Upper lobe of right lung (tissue), 1 donor: ENCODE measurements around the gene KRTAP11-1. TPM values are rescaled to one million over a fixed set of nuclear protein-coding genes. Genes with fewer than 3 reads are reported as not detected.

Experiments used
- ATAC-seq: fragments of 200-7000 bp; cut with Tn5 transposase; one replicate; pipeline ENCODE4 v1.9.1; 2020; ENCODE audit warnings: mild to moderate bottlenecking, moderate library complexity
- DNase-seq: peaks from one replicate; pipeline ENCODE4 v3.0.0-alpha.2; 2020
- H3K27ac ChIP-seq: fragments of 200-600 bp; one replicate; pipeline ENCODE4 v1.8.0; 2022
- H3K27me3 ChIP-seq: fragments of 200-600 bp; one replicate; pipeline ENCODE4 v1.8.0; 2022; ENCODE audit warnings: mild to moderate bottlenecking
- H3K36me3 ChIP-seq: fragments of 200-600 bp; one replicate; pipeline ENCODE4 v1.8.0; 2022
- H3K4me1 ChIP-seq: fragments of 200-600 bp; one replicate; pipeline ENCODE4 v1.8.0; 2022
- H3K4me3 ChIP-seq: fragments of 200-600 bp; one replicate; pipeline ENCODE4 v1.8.0; 2022; ENCODE audit warnings: mild to moderate bottlenecking
- H3K9me3 ChIP-seq: fragments of 200-600 bp; one replicate; pipeline ENCODE4 v1.8.0; 2022
- CTCF ChIP-seq: fragments of 200-600 bp; IDR thresholded peaks from one replicate; pipeline ENCODE4 v1.8.0; 2022; ENCODE audit warnings: antibody characterized with exemption
- intact Hi-C: fragments of 100-400 bp; cut with DNase I; formaldehyde crosslinking; loops from one replicate; pipeline ENCODE4 v1.11.0; 2022
- total RNA-seq: library from RNA; stranded (reverse); fragmentation: NEBNext Ultra II Directional; extraction: Animal tissue kit (Norgen Biotek cat#: 25700); gene quantifications from one replicate; pipeline ENCODE4 v1.2.1, GENCODE V29; 2021
- donor health status: DM: no; HTN: yes; CAD: no; lungs with severe emphysema.

KRTAP11-1 gene
- total RNA-seq, 1 donor from 2014 or later, result not detected

GRCh38 chr21:30882866-30883597 is 1.7 kb upstream of the KRTAP11-1 start:
- no peaks in the 10 kb centered on the region for H3K9me3 ChIP-seq
- H3K27ac ChIP-seq, result no peak overlapping the region
- no peaks in the 10 kb centered on the region for H3K36me3 ChIP-seq
- intact Hi-C loops, result no loop called here
- ATAC-seq (no peak), DNase-seq (no peak)
- TF ChIP-seq CTCF, result no peak
- no peak overlapping the region for H3K4me3 ChIP-seq
- H3K27me3 ChIP-seq, result no peaks in the 10 kb centered on the region
- H3K4me1 ChIP-seq, result no peaks in the 10 kb centered on the region

- no peak overlapping the region for H3K27ac ChIP-seq
- DNase-seq (no peak), ATAC-seq (peak; percentile 17)
Measured at GRCh38 chr21:30880914-30881313, 466 bp downstream of the KRTAP11-1 start.

GRCh38 chr21:30874526-30874925 is 6.9 kb downstream of the KRTAP11-1 start:
- Histone ChIP-seq H3K27me3 (no peaks in the 10 kb centered on the region), H3K36me3 (no peaks in the 10 kb centered on the region), H3K4me3 (no peak overlapping the region), H3K9me3 (no peaks in the 10 kb centered on the region), H3K4me1 (no peaks in the 10 kb centered on the region), H3K27ac (no peak overlapping the region)
- ATAC-seq, result no peak
- no peak for TF ChIP-seq CTCF
- intact Hi-C loops, result no loop called here
- no peak for DNase-seq

More at GRCh38 chr21:30880914-30881313, 466 bp downstream of the KRTAP11-1 start:
- Histone ChIP-seq H3K27me3 (no peaks in the 10 kb centered on the region), H3K9me3 (no peaks in the 10 kb centered on the region), H3K4me3 (no peak overlapping the region), H3K4me1 (no peaks in the 10 kb centered on the region), H3K36me3 (no peaks in the 10 kb centered on the region)
- intact Hi-C loops, result no loop called here
- no peak for TF ChIP-seq CTCF

GRCh38 chr21:30847627-30848500 is 33.5 kb downstream of the KRTAP11-1 start:
- ATAC-seq, result no peak
- no peaks in the 10 kb centered on the region for H3K4me1 ChIP-seq

GRCh38 chr21:30842990-30843389 is 38.4 kb downstream of the KRTAP11-1 start:
- Histone ChIP-seq H3K36me3 (no peaks in the 10 kb centered on the region), H3K4me3 (no peak overlapping the region), H3K4me1 (no peaks in the 10 kb centered on the region), H3K9me3 (no peaks in the 10 kb centered on the region), H3K27me3 (no peaks in the 10 kb centered on the region), H3K27ac (no peak overlapping the region)
- no peak for ATAC-seq
- intact Hi-C loops, result no loop called here
- no peak for TF ChIP-seq CTCF
- DNase-seq, result no peak

More at GRCh38 chr21:30847627-30848500, 33.5 kb downstream of the KRTAP11-1 start:
- Histone ChIP-seq H3K9me3 (no peaks in the 10 kb centered on the region), H3K27me3 (no peaks in the 10 kb centered on the region), H3K36me3 (no peaks in the 10 kb centered on the region), H3K27ac (no peak overlapping the region), H3K4me3 (no peak overlapping the region)
- DNase-seq, result no peak
- intact Hi-C loops, result no loop called here
- no peak for TF ChIP-seq CTCF
